Ishikawa (cell line): ENCODE results near the gene HEXA.

Experiments used
- CEBPB ChIP-seq: IDR thresholded peaks from 2 replicates; pipeline ENCODE4 v1.6.1; 2012
- EGR1 ChIP-seq: IDR thresholded peaks from 2 replicates; pipeline ENCODE4 v1.6.1; 2012
- EP300 ChIP-seq: IDR thresholded peaks from 2 replicates; pipeline ENCODE4 v1.6.1; 2012; ENCODE audit warnings: borderline replicate concordance
- RAD21 ChIP-seq: IDR thresholded peaks from 2 replicates; pipeline ENCODE4 v1.6.1; 2012; ENCODE audit warnings: low read depth
- TAF1 ChIP-seq: IDR thresholded peaks from 2 replicates; pipeline ENCODE4 v1.6.1; 2012; ENCODE audit warnings: low read depth, mild to moderate bottlenecking
- TCF12 ChIP-seq: IDR thresholded peaks from 2 replicates; pipeline ENCODE4 v1.6.1; 2012; ENCODE audit warnings: low read depth
- YY1 ChIP-seq: IDR thresholded peaks from 2 replicates; pipeline ENCODE4 v1.6.1; 2012; ENCODE audit warnings: low read depth
- ZBTB7A ChIP-seq: IDR thresholded peaks from 2 replicates; pipeline ENCODE4 v1.6.1; 2012; ENCODE audit warnings: low read depth
- TF ChIP-seq, protein P1 (sequence below): IDR thresholded peaks from 2 replicates; pipeline ENCODE4 v1.6.1; 2012
- TF ChIP-seq, protein P2 (sequence below): IDR thresholded peaks from 2 replicates; pipeline ENCODE4 v1.6.1; 2012; ENCODE audit warnings: low read depth, mild to moderate bottlenecking
- TF ChIP-seq, protein P3 (sequence below): IDR thresholded peaks from 2 replicates; pipeline ENCODE4 v1.6.1; 2012

DNA sequence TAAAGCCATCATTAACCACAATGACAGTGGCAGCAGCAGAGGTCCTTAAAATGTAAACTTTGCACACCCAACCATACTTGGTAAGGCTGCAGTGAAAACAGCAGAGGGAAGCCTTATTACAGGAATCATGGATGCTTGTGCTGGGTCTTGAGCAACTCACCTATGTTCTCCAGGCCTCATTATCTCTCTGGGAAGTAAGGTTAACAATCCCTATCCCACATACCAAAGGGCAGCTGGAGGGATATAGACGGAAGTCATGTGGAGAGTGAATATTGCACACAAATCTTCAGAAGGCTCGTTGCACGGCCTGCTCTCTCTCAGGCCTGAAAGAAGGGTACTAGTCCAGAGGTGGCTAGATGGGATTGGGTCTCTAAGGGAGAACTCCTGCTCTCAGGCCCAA, 30.0 kb downstream of the HEXA start:
- TF ChIP-seq CEBPB, result no peak
- TF ChIP-seq, protein P1, sequence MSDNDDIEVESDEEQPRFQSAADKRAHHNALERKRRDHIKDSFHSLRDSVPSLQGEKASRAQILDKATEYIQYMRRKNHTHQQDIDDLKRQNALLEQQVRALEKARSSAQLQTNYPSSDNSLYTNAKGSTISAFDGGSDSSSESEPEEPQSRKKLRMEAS, result no peak
- TF ChIP-seq EP300, result no peak
- no peak for TF ChIP-seq YY1
- TF ChIP-seq ZBTB7A, result no peak
- TF ChIP-seq TAF1, result no peak
- TF ChIP-seq TCF12, result no peak
- TF ChIP-seq, protein P2, sequence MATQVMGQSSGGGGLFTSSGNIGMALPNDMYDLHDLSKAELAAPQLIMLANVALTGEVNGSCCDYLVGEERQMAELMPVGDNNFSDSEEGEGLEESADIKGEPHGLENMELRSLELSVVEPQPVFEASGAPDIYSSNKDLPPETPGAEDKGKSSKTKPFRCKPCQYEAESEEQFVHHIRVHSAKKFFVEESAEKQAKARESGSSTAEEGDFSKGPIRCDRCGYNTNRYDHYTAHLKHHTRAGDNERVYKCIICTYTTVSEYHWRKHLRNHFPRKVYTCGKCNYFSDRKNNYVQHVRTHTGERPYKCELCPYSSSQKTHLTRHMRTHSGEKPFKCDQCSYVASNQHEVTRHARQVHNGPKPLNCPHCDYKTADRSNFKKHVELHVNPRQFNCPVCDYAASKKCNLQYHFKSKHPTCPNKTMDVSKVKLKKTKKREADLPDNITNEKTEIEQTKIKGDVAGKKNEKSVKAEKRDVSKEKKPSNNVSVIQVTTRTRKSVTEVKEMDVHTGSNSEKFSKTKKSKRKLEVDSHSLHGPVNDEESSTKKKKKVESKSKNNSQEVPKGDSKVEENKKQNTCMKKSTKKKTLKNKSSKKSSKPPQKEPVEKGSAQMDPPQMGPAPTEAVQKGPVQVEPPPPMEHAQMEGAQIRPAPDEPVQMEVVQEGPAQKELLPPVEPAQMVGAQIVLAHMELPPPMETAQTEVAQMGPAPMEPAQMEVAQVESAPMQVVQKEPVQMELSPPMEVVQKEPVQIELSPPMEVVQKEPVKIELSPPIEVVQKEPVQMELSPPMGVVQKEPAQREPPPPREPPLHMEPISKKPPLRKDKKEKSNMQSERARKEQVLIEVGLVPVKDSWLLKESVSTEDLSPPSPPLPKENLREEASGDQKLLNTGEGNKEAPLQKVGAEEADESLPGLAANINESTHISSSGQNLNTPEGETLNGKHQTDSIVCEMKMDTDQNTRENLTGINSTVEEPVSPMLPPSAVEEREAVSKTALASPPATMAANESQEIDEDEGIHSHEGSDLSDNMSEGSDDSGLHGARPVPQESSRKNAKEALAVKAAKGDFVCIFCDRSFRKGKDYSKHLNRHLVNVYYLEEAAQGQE, result no peak
- no peak for TF ChIP-seq RAD21
- TF ChIP-seq, protein P3, sequence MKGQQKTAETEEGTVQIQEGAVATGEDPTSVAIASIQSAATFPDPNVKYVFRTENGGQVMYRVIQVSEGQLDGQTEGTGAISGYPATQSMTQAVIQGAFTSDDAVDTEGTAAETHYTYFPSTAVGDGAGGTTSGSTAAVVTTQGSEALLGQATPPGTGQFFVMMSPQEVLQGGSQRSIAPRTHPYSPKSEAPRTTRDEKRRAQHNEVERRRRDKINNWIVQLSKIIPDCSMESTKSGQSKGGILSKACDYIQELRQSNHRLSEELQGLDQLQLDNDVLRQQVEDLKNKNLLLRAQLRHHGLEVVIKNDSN, result no peak
- no peak for TF ChIP-seq EGR1
